ENCODE data around the gene CCDC69.

CCDC69 gene

GRCh38 chr5:151173711-151174611 lies 49.9 kb downstream of the CCDC69 start:
- no peaks in the 10 kb centered on the region for H3K9me3 ChIP-seq (ENCODE audit: insufficient read depth, low read depth, low read length)
- H3K27ac ChIP-seq (ENCODE audit: low read length): peak overlapping the region; percentile 38
- H3K4me3 ChIP-seq (ENCODE audit: low read length): no peak overlapping the region
- H3K27me3 ChIP-seq (ENCODE audit: insufficient read depth, low read length): no peaks in the 10 kb centered on the region
- H3K4me1 ChIP-seq (ENCODE audit: insufficient read depth, low read length): 0 out of 2 replicates have a peak, but pooled peaks cover 3% of the 10 kb centered on the region
- no peak overlapping the region for H3K9ac ChIP-seq (ENCODE audit: low read depth, low read length)
- H3K36me3 ChIP-seq (ENCODE audit: insufficient read depth, low read depth, low read length): no peaks in the 10 kb centered on the region

- no peaks in the 10 kb centered on the region for H3K36me3 ChIP-seq (ENCODE audit: insufficient read depth, low read depth, low read length)
- no peak overlapping the region for H3K4me3 ChIP-seq (ENCODE audit: low read length)
- H3K9ac ChIP-seq (ENCODE audit: low read depth, low read length): no peak overlapping the region
- H3K9me3 ChIP-seq (ENCODE audit: insufficient read depth, low read depth, low read length): no peaks in the 10 kb centered on the region
- H3K27me3 ChIP-seq (ENCODE audit: insufficient read depth, low read length): no peaks in the 10 kb centered on the region
- no peak overlapping the region for H3K27ac ChIP-seq (ENCODE audit: low read length)
- H3K4me1 ChIP-seq (ENCODE audit: insufficient read depth, low read length): 0 out of 2 replicates have a peak, but pooled peaks cover 3% of the 10 kb centered on the region
These were observed 52.4 kb downstream of the CCDC69 start for GRCh38 chr5:151171529-151171928.

DNA sequence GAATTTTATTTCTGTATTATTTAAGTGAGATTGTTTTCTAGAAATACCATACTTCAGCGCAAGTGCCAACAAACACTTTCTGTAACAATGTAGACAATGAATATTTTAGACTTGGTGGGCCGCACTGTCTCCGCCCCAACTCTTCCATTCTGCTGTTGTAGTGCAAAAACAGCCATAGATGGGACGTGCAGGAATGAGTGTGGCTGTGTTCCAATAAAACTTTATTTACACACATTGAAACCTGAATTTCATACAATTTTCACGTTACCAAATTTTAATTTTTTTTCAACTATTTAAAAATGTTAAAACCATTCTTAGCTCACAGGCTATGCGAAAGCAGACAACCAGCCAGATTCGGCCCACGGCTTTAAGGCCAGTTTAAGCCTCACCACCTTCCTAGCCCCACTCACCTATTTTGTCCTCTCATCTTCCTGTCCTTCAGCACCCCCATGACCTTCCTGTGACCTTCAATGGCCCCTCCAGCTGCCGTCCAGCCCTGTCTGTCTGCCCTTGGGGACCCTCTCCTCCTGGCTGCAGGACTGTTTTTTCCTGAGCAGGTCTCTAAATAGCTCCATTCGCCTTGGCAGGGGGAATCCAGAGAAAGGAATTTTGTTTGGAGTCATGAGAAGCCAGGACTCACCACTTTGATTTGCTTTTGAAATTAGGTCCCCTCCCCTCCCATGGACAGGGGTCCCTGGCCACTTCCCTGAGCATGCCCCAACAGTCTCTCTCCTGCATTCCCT lies 55.1 kb downstream of the CCDC69 start:
- H3K9me3 ChIP-seq (ENCODE audit: insufficient read depth, low read depth, low read length): no peaks in the 10 kb centered on the region
- H3K27ac ChIP-seq (ENCODE audit: low read length): no peak overlapping the region
- no peaks in the 10 kb centered on the region for H3K27me3 ChIP-seq (ENCODE audit: insufficient read depth, low read length)
- H3K9ac ChIP-seq (ENCODE audit: low read depth, low read length): no peak overlapping the region
- H3K4me1 ChIP-seq (ENCODE audit: insufficient read depth, low read length): no peaks in the 10 kb centered on the region
- no peak overlapping the region for H3K4me3 ChIP-seq (ENCODE audit: low read length)
- no peaks in the 10 kb centered on the region for H3K36me3 ChIP-seq (ENCODE audit: insufficient read depth, low read depth, low read length)

DNA sequence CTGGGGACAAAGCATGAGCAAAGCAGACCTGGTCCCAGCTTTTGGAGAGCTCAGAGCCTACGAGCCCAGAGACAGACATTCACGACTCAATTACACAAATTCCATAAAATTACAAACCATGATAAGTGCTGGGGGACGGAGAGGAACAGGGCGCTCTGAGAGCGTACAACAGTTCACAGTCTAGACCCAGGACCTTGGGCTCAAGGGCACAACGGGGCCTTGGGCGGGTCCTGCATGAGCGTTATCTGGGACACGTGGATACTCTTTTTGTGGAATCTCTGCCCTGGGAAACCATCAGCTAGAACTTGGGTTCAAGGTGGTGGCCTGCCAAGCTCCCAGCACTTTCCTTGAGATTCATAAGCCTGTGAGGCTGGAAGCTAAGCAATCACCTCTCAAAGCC lies 56.9 kb downstream of the CCDC69 start:
- Histone ChIP-seq H3K27me3 (ENCODE audit: insufficient read depth, low read length) (no peaks in the 10 kb centered on the region), H3K9me3 (ENCODE audit: insufficient read depth, low read depth, low read length) (no peaks in the 10 kb centered on the region), H3K9ac (ENCODE audit: low read depth, low read length) (no peak overlapping the region), H3K27ac (ENCODE audit: low read length) (no peak overlapping the region), H3K36me3 (ENCODE audit: insufficient read depth, low read depth, low read length) (no peaks in the 10 kb centered on the region), H3K4me3 (ENCODE audit: low read length) (no peak overlapping the region), H3K4me1 (ENCODE audit: insufficient read depth, low read length) (no peaks in the 10 kb centered on the region)

- Histone ChIP-seq H3K27me3 (ENCODE audit: insufficient read depth, low read length) (no peaks in the 10 kb centered on the region), H3K9me3 (ENCODE audit: insufficient read depth, low read depth, low read length) (no peaks in the 10 kb centered on the region), H3K36me3 (ENCODE audit: insufficient read depth, low read depth, low read length) (no peaks in the 10 kb centered on the region), H3K27ac (ENCODE audit: low read length) (no peak overlapping the region), H3K4me1 (ENCODE audit: insufficient read depth, low read length) (no peaks in the 10 kb centered on the region), H3K9ac (ENCODE audit: low read depth, low read length) (no peak overlapping the region), H3K4me3 (ENCODE audit: low read length) (no peak overlapping the region)
These were observed 59.1 kb downstream of the CCDC69 start for GRCh38 chr5:151164687-151165392.

- Histone ChIP-seq H3K9ac (ENCODE audit: low read depth, low read length) (no peak overlapping the region), H3K27me3 (ENCODE audit: insufficient read depth, low read length) (peaks cover 11% of the 10 kb centered on the region; the same call in 1 of the 2 replicates), H3K4me3 (ENCODE audit: low read length) (no peak overlapping the region), H3K27ac (ENCODE audit: low read length) (no peak overlapping the region), H3K9me3 (ENCODE audit: insufficient read depth, low read depth, low read length) (no peaks in the 10 kb centered on the region), H3K36me3 (ENCODE audit: insufficient read depth, low read depth, low read length) (no peaks in the 10 kb centered on the region), H3K4me1 (ENCODE audit: insufficient read depth, low read length) (peaks cover 10% of the 10 kb centered on the region; the same call in 1 of the 2 replicates)
These were observed 61.1 kb downstream of the CCDC69 start for GRCh38 chr5:151162776-151163175.

DNA sequence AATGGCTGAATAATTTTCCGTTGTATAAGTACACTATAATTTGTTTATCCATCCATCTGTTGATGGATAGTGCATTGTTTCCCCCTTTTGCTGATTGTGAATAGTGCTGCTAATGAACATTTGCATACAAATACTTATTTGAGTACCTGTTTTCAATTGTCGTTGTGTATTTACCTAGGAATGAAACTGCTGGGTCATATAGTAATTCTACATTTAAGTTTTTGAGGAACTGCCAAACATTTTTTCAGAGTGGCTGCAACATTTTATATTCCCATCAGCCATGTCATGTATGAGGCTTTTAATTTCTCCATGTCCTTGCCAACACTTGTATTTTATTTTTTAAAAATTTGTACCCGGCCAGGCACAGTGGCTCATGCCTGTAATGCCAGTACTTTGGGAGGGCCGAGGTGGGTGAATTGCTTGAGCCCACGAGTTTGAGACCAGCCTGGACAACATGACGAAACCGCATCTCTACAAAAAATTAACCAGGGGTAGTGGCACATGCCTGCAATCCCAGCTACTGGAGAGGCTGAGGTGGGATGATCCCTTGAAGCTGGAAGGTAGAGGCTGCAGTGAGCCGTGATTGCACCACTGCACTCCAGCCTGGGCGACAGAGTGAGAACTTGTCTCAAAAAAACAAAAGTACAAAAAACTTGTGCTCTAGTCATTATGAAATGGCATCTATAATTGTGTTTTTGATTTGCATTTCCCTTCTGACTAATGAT lies 64.1 kb downstream of the CCDC69 start:
- Histone ChIP-seq H3K27ac (ENCODE audit: low read length) (no peak overlapping the region), H3K4me1 (ENCODE audit: insufficient read depth, low read length) (peaks cover 11% of the 10 kb centered on the region; the same call in 1 of the 2 replicates), H3K4me3 (ENCODE audit: low read length) (no peak overlapping the region), H3K27me3 (ENCODE audit: insufficient read depth, low read length) (peaks cover 18% of the 10 kb centered on the region; the same call in 1 of the 2 replicates), H3K9me3 (ENCODE audit: insufficient read depth, low read depth, low read length) (no peaks in the 10 kb centered on the region), H3K36me3 (ENCODE audit: insufficient read depth, low read depth, low read length) (0 out of 2 replicates have a peak, but pooled peaks cover 2% of the 10 kb centered on the region), H3K9ac (ENCODE audit: low read depth, low read length) (no peak overlapping the region)

- peaks cover 18% of the 10 kb centered on the region; the same call in 1 of the 2 replicates for H3K27me3 ChIP-seq (ENCODE audit: insufficient read depth, low read length)
- H3K9me3 ChIP-seq (ENCODE audit: insufficient read depth, low read depth, low read length): no peaks in the 10 kb centered on the region
- H3K36me3 ChIP-seq (ENCODE audit: insufficient read depth, low read depth, low read length): 0 out of 2 replicates have a peak, but pooled peaks cover 5% of the 10 kb centered on the region
- peak overlapping the region; percentile 87 for H3K4me3 ChIP-seq (ENCODE audit: low read length)
- no peak overlapping the region for H3K27ac ChIP-seq (ENCODE audit: low read length)
- H3K4me1 ChIP-seq (ENCODE audit: insufficient read depth, low read length): peaks cover 11% of the 10 kb centered on the region; the same call in 1 of the 2 replicates
- peak overlapping the region; percentile 81; the same call in 1 of the 2 replicates for H3K9ac ChIP-seq (ENCODE audit: low read depth, low read length)
These were observed 65.6 kb downstream of the CCDC69 start for GRCh38 chr5:151158287-151158661.

DNA sequence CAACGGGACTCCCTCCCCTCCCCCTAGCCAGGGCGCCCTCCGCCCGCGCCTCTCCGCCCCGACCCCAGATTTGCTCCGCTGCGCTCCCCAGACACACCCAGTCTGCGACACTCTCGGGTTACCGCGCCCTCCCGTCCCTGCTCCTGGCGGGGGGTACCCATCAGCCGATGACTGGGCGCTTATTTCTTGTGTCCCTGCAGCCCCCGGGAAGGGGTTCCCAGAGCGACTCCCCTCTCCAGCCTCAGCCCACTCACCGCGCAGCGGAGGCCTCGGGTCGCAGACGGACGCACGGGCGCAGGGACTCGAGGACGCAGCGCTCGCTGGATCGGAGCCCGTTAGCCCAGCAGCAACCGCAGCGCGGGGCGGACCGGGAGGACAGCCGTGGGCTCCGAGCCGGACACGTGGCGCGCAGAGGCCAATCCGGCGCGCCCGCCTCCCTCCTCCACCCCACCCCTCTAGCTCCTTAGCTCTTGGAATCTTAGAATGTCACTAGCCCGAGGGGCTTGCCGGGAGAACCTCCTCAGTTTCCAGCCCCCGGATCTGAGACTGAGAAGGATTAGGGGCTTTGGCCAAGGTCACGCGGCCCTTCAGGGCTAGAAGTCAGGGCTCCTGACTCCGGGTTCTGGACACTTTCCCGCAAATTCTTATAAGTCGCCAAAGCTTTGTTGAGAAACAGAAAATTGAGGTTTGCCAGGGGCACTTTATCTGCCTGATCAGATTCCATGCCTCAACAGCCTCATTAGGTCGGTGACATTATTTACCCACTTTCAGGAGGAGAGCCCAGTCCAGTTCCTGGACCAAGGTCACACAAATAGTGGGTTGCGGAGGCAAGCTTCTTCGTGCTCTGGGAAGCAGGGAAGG lies 66.2 kb downstream of the CCDC69 start, which contains the start of gene ANXA6:
TSS of gene ANXA6 (minus strand) at position 354 of the 861 bp plus-strand sequence. CDS start 9,878 bp downstream, outside the sequence.
- Histone ChIP-seq H3K27me3 (ENCODE audit: insufficient read depth, low read length) (peaks cover 18% of the 10 kb centered on the region; the same call in 1 of the 2 replicates), H3K9ac (ENCODE audit: low read depth, low read length) (peak within 1 kb of the TSS; percentile 81), H3K27ac (ENCODE audit: low read length) (no peak within 1 kb of the TSS), H3K9me3 (ENCODE audit: insufficient read depth, low read depth, low read length) (no peaks in the 10 kb centered on the region), H3K4me1 (ENCODE audit: insufficient read depth, low read length) (peaks cover 11% of the 10 kb centered on the region; the same call in 1 of the 2 replicates), H3K4me3 (ENCODE audit: low read length) (peak within 1 kb of the TSS; percentile 87), H3K36me3 (ENCODE audit: insufficient read depth, low read depth, low read length) (0 out of 2 replicates have a peak, but pooled peaks cover 5% of the 10 kb centered on the region)
